Glutamatergic neuron (in vitro differentiated cells): Measurements from ENCODE around the gene CD4. TPM values are rescaled to one million over a fixed set of nuclear protein-coding genes. Genes with fewer than 3 reads are reported as not detected.

Experiments
- DNase-seq: peaks from one replicate; pipeline ENCODE4 v3.0.0; 2022
- H3K27ac Mint-ChIP-seq: one replicate; pipeline ENCODE4 v1.8.0; 2020; ENCODE audit warnings: mild to moderate bottlenecking, mixed read lengths, inconsistent platforms; ENCODE audit not compliant: unreplicated experiment
- H3K27me3 Mint-ChIP-seq: one replicate; pipeline ENCODE4 v1.8.0; 2020; ENCODE audit warnings: mild to moderate bottlenecking, moderate library complexity, mixed read lengths, inconsistent platforms; ENCODE audit not compliant: unreplicated experiment
- H3K36me3 Mint-ChIP-seq: one replicate; pipeline ENCODE4 v1.8.0; 2020; ENCODE audit warnings: mild to moderate bottlenecking, mixed read lengths, inconsistent platforms; ENCODE audit not compliant: unreplicated experiment
- H3K4me1 Mint-ChIP-seq: one replicate; pipeline ENCODE4 v1.8.0; 2020; ENCODE audit warnings: mild to moderate bottlenecking, low read depth, mixed read lengths, inconsistent platforms; ENCODE audit not compliant: unreplicated experiment
- H3K4me3 Mint-ChIP-seq: one replicate; pipeline ENCODE4 v1.8.0; 2020; ENCODE audit warnings: mild to moderate bottlenecking, mixed read lengths, inconsistent platforms; ENCODE audit not compliant: unreplicated experiment
- H3K9me3 Mint-ChIP-seq: one replicate; pipeline ENCODE4 v1.8.0; 2020; ENCODE audit warnings: mild to moderate bottlenecking, moderate library complexity, mixed read lengths, inconsistent platforms; ENCODE audit not compliant: unreplicated experiment
- total RNA-seq: library from RNA; stranded (reverse); fragmentation: NEBNext Ultra II Directional; extraction: Animal tissue kit (Norgen Biotek cat#: 25700); gene quantifications from one replicate; pipeline ENCODE4 v1.2.1, GENCODE V29; 2021; ENCODE audit not compliant: unreplicated experiment
- TF ChIP-seq, protein P1 (sequence below): fragments of 200-600 bp; sonication (generic); IDR thresholded peaks from one replicate; pipeline ENCODE4 v1.5.0; 2021; ENCODE audit not compliant: partially characterized antibody, unreplicated experiment

CD4 gene
- total RNA-seq, 1 donor from 2014 or later, result 0.17 TPM

DNA sequence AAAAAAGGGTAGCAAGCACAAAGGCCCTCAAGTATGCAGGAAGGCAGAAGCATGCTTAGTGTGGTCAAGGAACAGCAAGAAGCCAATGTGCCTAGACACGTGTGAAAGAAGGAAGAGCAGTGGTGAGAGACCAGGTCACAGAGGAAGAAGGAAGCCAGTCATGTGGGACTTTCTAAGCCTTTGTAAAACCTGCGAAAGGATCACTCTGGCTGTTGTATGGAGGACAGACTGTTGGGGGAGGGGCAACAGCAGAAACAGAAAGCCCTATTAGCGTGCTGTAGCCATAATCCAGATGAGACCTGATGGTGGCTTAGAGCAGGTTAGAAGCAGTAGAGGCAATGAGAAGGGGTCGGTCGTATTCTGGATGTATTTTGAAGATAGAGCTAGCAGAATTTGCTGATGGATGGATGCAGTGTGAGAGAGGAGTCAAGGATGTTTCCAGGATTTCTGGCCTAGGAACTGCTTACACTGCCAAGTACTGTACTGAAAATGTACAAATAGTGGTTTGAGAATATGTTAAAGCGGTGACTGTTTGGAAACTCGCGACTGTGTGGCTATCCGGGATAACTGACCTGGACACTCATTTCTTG, 30.7 kb upstream of the CD4 start:
- Mint-ChIP-seq H3K4me3 (peak overlapping the region; percentile 65), H3K36me3 (no peaks in the 10 kb centered on the region), H3K4me1 (peaks cover 43% of the 10 kb centered on the region), H3K27me3 (peaks cover 12% of the 10 kb centered on the region), H3K27ac (peak overlapping the region; percentile 79), H3K9me3 (peaks cover 15% of the 10 kb centered on the region)
- peak; percentile 44 for DNase-seq
- TF ChIP-seq, protein P1, sequence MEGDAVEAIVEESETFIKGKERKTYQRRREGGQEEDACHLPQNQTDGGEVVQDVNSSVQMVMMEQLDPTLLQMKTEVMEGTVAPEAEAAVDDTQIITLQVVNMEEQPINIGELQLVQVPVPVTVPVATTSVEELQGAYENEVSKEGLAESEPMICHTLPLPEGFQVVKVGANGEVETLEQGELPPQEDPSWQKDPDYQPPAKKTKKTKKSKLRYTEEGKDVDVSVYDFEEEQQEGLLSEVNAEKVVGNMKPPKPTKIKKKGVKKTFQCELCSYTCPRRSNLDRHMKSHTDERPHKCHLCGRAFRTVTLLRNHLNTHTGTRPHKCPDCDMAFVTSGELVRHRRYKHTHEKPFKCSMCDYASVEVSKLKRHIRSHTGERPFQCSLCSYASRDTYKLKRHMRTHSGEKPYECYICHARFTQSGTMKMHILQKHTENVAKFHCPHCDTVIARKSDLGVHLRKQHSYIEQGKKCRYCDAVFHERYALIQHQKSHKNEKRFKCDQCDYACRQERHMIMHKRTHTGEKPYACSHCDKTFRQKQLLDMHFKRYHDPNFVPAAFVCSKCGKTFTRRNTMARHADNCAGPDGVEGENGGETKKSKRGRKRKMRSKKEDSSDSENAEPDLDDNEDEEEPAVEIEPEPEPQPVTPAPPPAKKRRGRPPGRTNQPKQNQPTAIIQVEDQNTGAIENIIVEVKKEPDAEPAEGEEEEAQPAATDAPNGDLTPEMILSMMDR, result no peak

DNA sequence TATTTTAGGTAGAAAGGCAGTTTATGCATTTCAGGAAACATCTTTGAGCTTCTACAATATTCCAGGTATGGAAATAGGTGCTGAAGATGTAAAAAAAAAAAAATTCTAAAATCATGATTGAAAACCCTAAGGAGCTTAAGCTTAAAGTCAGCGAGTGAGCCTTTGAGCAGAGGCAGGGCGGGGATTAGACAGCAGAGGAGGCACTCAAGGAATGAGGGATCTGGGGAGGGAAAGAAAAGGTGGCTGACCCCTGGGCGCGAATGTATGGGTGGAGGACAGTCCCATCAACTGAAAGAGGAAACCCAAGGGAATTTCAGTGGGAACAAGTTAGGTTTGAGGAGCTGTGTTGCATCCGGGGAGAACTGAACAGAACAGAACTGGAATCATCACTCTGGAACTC, 29.6 kb upstream of the CD4 start:
- Mint-ChIP-seq H3K4me1 (peaks cover 43% of the 10 kb centered on the region), H3K27ac (peak overlapping the region; percentile 18), H3K27me3 (peaks cover 15% of the 10 kb centered on the region), H3K4me3 (peak overlapping the region; percentile 36), H3K36me3 (no peaks in the 10 kb centered on the region), H3K9me3 (peaks cover 19% of the 10 kb centered on the region)
- TF ChIP-seq, protein P1, result no peak
- DNase-seq, result no peak

DNA sequence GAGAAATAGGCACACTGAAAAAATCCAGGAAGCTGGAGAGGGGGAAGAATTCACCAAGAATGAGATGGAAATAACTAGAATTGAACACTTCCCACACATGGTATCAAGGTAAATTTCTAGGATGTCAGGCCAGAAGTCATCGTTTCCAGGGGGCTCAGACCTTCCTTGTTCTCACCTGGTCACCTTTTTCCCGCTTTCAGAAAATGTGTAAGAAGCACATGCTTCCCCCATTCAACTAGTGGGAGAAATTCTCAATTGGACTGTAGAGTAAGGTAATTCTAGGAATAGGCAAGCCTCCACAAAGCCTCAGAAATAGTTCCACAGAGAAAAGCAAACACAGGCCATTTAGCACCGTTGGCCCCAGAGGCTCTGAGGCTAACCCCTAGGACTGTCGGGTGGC, 25.9 kb upstream of the CD4 start:
- H3K9me3 Mint-ChIP-seq, result peaks cover 42% of the 10 kb centered on the region
- TF ChIP-seq, protein P1, result no peak
- peak overlapping the region; percentile 99 for H3K27ac Mint-ChIP-seq
- peaks cover 41% of the 10 kb centered on the region for H3K4me1 Mint-ChIP-seq
- H3K27me3 Mint-ChIP-seq, result peaks cover 35% of the 10 kb centered on the region
- DNase-seq, result no peak
- H3K36me3 Mint-ChIP-seq, result no peaks in the 10 kb centered on the region
- peak overlapping the region; percentile 95 for H3K4me3 Mint-ChIP-seq

DNA sequence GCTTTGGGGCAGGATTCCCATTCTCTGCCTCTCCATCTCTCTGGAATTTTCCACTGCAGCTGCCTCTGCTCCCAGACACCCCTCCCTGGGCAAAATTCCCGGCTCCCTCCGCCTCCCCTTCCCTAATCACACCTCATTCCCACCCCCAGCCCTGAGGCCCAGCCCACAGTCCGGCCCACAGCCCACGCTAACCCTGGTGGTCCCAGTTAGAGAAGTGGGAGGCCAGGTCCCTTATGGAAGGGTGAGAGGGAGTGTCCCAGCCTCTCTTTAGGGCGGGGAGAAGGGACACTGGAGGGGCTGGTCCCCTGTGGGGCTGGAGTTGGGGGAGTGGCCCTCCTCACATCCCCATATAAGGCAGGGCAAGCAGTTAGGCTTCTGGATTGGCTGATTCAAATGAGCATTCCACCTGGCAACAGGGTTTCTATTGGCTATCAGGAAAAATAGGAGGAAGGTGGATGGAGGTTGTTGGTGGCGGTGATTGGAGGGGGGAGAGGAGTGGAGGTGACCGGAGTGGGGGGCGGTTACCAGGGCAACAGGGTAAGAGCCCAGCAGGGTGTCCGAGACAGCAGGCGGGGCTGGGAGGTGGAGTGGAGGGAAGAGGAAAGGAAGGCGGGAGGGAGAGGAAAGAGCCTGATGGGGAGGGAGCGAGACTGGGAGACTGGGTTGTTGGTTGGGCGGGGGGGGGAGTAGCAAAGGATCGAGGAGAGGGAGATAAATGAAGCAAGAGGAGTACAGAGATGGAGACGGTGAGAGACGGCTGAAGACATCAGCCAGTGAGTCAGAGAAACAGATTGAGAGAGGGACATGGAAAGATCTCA, 25.1 kb upstream of the CD4 start:
- H3K9me3 Mint-ChIP-seq, result peaks cover 46% of the 10 kb centered on the region
- peaks cover 42% of the 10 kb centered on the region for H3K27me3 Mint-ChIP-seq
- H3K36me3 Mint-ChIP-seq, result no peaks in the 10 kb centered on the region
- H3K4me1 Mint-ChIP-seq, result peaks cover 35% of the 10 kb centered on the region
- TF ChIP-seq, protein P1, result no peak
- DNase-seq, result peak; percentile 92
- peak overlapping the region; percentile 95 for H3K4me3 Mint-ChIP-seq
- H3K27ac Mint-ChIP-seq, result peak overlapping the region; percentile 99
